Activated T-cell treated with anti-CD3 and anti-CD28 coated beads, Interleukin-2, amount 50 U/mL, for 4 hours (primary cell): ENCODE data around the gene OPTN. TPM values are rescaled to one million over a fixed set of nuclear protein-coding genes. Genes with fewer than 3 reads are reported as not detected.
"Not testable (repeated sequence)": the region's sequence is repeated elsewhere in the genome, so short reads cannot be mapped to it uniquely, and the experiment has no call there.

Experiments used
- ATAC-seq, 2 donors: fragments of 200-7000 bp; cut with Tn5 transposase; one replicate each; pipeline ENCODE4 v1.10.0; 2021
- DNase-seq: peaks from one replicate; pipeline ENCODE4 v3.0.0-alpha.2; 2020
- H3K27me3 Mint-ChIP-seq: one replicate; pipeline ENCODE4 v1.8.0; 2021; ENCODE audit warnings: low read depth, mixed read lengths
- H3K36me3 Mint-ChIP-seq: one replicate; pipeline ENCODE4 v1.8.0; 2022; ENCODE audit warnings: mixed read lengths; ENCODE audit not compliant: insufficient read depth
- H3K4me1 Mint-ChIP-seq: one replicate; pipeline ENCODE4 v1.8.0; 2021; ENCODE audit warnings: low read depth, mixed read lengths
- H3K4me3 Mint-ChIP-seq: one replicate; pipeline ENCODE4 v1.8.0; 2021; ENCODE audit warnings: mild to moderate bottlenecking, moderate library complexity, mixed read lengths
- H3K9me3 Mint-ChIP-seq: one replicate; pipeline ENCODE4 v1.8.0; 2021; ENCODE audit warnings: mixed read lengths
- total RNA-seq, 3 donors: library from RNA; stranded (reverse); gene quantifications; one replicate each; pipeline ENCODE4 v1.2.1, GENCODE V29; 2021

OPTN gene
- total RNA-seq, 3 donors from 2014 or later = 14.6 to 29.0 (median 16.2) TPM

DNA sequence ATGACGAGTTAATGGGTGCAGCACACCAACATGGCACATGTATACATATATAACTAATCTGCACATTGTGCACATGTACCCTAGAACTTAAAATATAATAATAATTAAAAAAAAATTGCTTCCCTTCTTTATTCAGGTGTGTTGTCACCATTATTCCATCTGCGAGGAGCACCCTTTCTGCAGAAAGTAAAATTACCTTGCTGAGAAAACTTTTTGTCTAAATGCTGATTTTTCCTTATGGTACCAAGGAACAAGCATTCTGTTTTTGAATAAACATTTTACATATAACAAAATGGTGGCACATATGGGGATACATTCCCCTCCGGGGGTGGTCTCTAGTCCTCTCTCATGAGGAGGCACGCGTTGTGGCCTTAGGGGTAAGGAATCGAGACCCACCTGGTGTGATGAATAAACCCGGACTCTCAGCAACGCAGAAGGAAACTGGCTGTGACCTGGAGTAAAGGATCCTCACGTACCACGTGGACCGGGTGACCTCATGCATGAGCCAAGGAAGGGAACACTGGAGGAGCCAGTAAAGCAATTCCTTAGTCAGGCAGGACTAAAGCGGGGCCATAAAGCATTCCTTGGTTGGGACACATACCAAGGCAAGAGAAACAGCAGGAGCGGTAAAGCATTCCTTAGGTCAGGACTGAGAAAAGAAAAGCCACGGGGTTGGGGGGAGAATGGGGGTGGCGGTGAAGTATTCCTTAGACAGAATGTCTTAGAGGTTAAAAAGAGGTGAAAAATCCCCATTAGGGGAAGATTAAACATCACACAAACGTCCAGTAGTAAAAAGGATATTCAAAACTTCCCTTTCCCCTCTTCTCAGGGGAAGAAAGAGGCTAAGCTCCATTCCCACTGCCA lies 20.8 kb upstream of the OPTN start:
- DNase-seq = no peak
- no peak for ATAC-seq
- no peak overlapping the region for H3K4me3 Mint-ChIP-seq
- no peaks in the 10 kb centered on the region for H3K4me1 Mint-ChIP-seq
- H3K9me3 Mint-ChIP-seq = peaks cover 33% of the 10 kb centered on the region
- H3K36me3 Mint-ChIP-seq = no peaks in the 10 kb centered on the region
- H3K27me3 Mint-ChIP-seq = peaks cover 19% of the 10 kb centered on the region

DNA sequence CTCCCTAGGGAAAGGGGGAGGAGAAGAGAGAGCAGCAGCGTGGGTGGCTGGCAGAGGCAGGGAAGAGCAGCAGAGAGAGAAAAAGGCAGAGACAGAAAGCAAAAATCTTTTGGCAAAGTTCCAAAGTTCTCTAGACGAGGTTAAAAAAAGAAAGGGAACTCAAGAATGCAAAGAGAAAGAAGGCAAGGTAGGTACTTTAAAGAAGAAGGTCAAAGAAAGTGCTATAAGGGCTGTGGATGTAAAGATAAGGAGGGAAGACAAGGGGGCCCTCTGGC lies 20.2 kb upstream of the OPTN start:
- Mint-ChIP-seq H3K4me1 (no peaks in the 10 kb centered on the region), H3K4me3 (no peak overlapping the region), H3K9me3 (peaks cover 36% of the 10 kb centered on the region), H3K27me3 (peaks cover 18% of the 10 kb centered on the region), H3K36me3 (no peaks in the 10 kb centered on the region)
- ATAC-seq = no peak
- no peak for DNase-seq

DNA sequence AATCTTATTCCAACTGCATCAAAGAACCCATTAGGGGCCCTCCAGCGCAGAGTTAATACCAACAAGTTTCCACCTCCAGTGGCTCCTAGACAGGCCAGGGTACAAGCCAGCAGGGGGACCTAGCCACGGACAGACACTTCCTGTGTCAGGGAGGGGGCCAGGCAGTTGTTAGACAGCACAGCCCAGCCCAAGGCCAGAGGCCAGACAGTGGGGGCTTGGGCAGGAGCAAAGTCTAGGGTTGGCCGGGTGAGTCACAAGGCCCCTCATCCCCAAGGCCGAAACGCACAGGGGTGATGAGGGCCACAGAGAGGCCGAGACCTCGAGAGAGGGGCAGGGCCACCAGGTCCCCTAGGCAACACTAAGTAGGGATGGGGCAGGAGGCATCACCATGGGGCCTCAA lies 19.3 kb upstream of the OPTN start:
- peaks cover 40% of the 10 kb centered on the region for H3K9me3 Mint-ChIP-seq
- DNase-seq = no peak
- no peak for ATAC-seq
- H3K36me3 Mint-ChIP-seq = no peaks in the 10 kb centered on the region
- H3K4me3 Mint-ChIP-seq = no peak overlapping the region
- no peaks in the 10 kb centered on the region for H3K4me1 Mint-ChIP-seq
- peaks cover 10% of the 10 kb centered on the region for H3K27me3 Mint-ChIP-seq

DNA sequence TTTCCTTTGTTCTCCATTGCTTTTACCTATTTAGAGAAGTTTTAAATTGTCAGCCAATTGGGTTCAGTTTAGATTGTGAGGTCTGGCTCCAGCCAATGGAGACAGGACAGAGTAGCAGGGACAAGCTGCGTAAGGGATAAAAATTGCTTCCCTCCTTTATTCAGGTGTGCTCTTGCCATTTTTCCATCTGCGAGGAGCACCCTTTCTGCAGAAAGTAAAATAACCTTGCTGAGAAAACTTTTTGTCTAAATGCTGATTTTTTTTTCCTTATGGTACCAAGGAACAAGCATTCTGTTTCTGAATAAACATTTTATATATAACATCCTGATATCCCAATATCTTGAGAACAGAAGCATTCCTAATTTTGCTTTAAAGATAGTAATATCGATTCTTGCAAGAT lies 16.3 kb upstream of the OPTN start:
- not testable (repeated sequence) for ATAC-seq, DNase-seq, H3K36me3 Mint-ChIP-seq, H3K4me1 Mint-ChIP-seq, H3K27me3 Mint-ChIP-seq, H3K4me3 Mint-ChIP-seq
- peaks cover 40% of the 10 kb centered on the region for H3K9me3 Mint-ChIP-seq

DNA sequence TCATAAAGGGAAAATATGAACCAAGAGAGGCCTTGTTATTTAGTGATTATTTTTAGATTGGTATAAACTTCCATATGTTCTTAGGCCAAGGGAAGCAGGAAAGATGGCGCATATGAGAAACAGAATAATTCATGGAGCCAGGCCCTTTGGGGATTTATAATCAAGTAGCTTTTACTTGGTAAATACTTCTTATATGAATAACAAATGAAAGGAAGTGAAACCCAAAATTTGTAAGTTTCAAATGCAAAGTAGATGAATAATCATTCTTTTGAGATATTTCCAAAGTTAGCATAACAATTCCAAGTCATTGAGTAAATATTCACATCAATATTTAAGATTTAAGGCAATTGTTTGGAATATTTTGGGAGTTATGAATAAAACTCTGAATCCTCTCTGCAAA lies 13.9 kb upstream of the OPTN start:
- ATAC-seq (no peak), DNase-seq (no peak)
- no peak overlapping the region for H3K4me3 Mint-ChIP-seq
- H3K9me3 Mint-ChIP-seq = peaks cover 27% of the 10 kb centered on the region
- H3K4me1 Mint-ChIP-seq = peaks cover 5% of the 10 kb centered on the region
- H3K36me3 Mint-ChIP-seq = no peaks in the 10 kb centered on the region
- peaks cover 8% of the 10 kb centered on the region for H3K27me3 Mint-ChIP-seq

DNA sequence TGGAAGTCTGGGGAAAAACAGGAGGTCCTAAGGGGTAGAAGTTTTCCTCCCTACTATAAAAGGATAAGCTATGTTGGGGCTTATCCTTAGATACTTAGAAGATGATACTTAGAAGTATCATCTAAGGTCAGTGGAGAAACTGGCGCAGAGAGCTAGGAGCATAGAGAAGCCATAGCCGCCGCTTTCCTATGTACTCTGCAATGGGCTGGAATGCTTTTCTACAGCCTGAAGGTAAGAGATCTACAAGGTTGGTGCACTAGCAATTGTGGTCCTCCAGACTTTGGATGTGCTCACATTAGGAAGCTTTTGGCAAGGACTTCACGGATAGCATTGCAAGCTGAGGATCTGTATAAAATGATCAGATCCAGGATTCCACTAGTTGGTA lies 12.4 kb upstream of the OPTN start:
- peaks cover 5% of the 10 kb centered on the region for H3K4me1 Mint-ChIP-seq
- DNase-seq (no peak), ATAC-seq (no peak)
- peaks cover 6% of the 10 kb centered on the region for H3K27me3 Mint-ChIP-seq
- H3K4me3 Mint-ChIP-seq = no peak overlapping the region
- H3K9me3 Mint-ChIP-seq = peaks cover 19% of the 10 kb centered on the region
- H3K36me3 Mint-ChIP-seq = no peaks in the 10 kb centered on the region

DNA sequence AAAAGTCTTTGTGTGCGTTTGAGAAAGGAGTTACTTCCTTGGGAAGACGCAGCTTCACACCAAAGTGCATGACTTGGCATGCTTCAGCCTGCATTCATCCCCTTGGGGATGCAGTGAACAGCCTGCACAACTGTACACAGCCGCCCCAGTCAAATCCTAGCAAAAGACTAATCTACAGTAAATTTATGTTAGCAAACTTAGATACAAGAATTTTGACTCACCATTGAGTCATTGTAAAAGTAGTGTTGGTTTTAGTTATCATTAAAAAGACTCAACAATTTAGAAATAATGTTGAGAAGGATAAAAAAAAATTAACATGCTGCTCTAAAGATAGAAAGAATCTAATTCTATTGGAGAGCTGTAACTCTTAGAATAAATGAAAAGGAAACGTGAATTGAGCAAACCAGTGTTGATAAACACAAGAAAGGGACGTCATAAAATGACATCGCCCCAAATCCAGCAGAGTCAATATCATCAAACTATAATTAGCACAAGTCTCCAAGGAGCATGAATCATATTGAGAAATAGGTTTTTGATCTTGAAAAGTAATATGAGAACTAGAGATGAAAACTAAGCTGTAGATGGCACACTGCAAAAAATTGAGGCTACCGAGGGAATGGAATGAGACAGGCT lies 11.9 kb upstream of the OPTN start:
- Mint-ChIP-seq H3K36me3 (no peaks in the 10 kb centered on the region), H3K9me3 (peaks cover 16% of the 10 kb centered on the region), H3K27me3 (peaks cover 6% of the 10 kb centered on the region), H3K4me1 (peaks cover 5% of the 10 kb centered on the region), H3K4me3 (no peak overlapping the region)
- no peak for DNase-seq
- peak; percentile 55 to 70 for ATAC-seq

DNA sequence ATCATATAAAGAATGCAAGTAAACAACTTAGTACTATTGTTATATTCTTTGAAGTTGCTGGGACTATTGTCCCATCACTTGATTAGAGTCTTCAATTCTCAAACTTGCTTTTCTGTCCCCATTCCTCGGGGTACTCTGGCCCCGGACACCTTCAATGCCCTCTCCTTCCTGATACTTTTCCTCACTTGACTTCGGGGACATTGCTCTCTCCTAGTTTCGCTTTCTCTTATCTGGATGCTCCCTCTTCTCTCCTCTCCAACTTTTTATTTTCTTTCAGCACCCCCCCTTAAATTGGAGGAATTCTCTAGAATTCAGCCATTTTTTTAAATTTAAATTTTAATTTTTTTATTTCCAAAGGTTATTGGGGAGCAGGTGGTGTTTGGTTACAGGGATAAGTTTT lies 10.6 kb upstream of the OPTN start:
- ATAC-seq = no peak
- no peak overlapping the region for H3K4me3 Mint-ChIP-seq
- peaks cover 11% of the 10 kb centered on the region for H3K9me3 Mint-ChIP-seq
- DNase-seq = no peak
- H3K4me1 Mint-ChIP-seq = peaks cover 5% of the 10 kb centered on the region
- H3K27me3 Mint-ChIP-seq = peaks cover 6% of the 10 kb centered on the region
- H3K36me3 Mint-ChIP-seq = no peaks in the 10 kb centered on the region

DNA sequence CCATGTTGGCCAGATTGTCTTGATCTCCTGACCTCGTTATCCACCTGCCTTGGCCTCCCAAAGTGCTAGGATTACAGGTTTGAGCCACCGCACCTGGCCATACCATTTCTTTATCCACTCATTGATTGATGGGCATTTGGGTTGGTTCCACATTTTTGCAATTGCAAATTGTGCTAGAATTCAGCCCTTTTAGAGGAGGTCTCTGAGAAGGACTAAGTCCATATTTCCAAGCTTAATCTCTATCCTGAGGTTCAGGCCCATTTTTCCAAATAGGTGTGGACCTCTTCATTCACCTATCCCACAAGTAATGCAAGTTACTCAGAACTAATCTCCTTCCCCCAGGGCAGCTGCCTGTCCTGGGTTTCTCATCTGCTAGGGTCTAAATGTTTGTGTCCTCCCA lies 9.7 kb upstream of the OPTN start:
- Mint-ChIP-seq H3K4me1 (peaks cover 5% of the 10 kb centered on the region), H3K27me3 (peaks cover 6% of the 10 kb centered on the region), H3K36me3 (no peaks in the 10 kb centered on the region), H3K4me3 (no peak overlapping the region), H3K9me3 (peaks cover 4% of the 10 kb centered on the region)
- ATAC-seq (no peak), DNase-seq (no peak)

DNA sequence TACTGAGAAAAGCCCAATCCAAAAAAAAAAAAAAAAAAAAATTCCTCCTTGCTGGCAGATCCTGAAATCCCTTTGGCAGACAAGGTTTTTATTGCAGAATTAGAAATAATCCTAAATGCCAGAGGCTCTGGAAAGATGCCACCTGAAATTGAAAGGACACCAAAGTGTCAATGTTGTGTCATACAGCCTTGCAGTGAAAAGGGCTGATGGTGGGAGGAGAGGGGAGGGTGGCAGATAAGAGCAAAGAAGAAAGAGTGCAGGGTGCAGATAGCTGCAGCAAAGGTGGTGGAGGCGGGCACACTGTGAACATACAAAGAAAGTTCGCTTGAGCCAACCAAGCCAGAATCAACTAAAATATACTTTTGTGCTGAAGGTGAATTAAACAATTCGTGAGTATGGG lies 8.2 kb upstream of the OPTN start:
- H3K9me3 Mint-ChIP-seq = peaks cover 4% of the 10 kb centered on the region
- ATAC-seq (no peak), DNase-seq (no peak)
- no peaks in the 10 kb centered on the region for H3K36me3 Mint-ChIP-seq
- H3K4me3 Mint-ChIP-seq = no peak overlapping the region
- H3K27me3 Mint-ChIP-seq = peaks cover 6% of the 10 kb centered on the region
- H3K4me1 Mint-ChIP-seq = peaks cover 5% of the 10 kb centered on the region

DNA sequence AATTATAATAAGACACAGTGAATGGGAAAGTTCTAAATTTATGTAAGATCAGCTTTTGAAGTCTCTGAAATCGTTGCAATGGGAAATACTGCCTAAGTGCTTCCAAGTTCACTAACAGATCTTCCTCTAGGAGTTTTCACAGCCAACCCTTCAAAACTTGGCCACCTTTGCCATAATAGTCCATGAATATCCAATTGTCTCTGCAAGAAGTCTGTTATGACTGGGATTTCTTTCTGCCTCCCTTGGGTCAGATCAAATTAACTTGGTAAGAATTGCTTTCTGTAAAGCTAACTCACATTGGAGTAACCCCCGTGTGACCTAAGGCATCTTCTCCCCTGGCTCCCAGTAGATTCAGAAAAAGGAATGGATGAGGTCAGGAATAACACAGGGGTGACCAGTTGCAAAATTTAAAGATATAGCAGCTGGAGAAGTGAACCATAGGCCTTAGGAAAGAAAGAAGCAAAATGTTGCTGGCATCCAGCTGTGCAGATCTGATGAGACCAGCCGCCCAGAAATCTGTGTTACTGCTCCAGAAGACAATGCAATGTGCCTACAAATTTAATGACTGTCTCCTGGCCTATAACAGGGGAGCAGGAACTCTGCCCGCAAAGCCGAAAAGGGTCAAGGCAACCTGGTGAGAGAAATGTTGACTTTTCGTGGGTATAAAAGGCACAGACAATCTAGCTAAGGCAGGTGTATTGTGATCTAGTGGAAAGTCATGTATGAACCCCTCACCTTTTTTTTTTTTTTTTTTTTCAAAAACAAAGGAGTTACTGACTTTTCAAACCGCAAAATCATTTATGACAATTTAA lies 7.5 kb upstream of the OPTN start:
- Mint-ChIP-seq H3K4me1 (peaks cover 10% of the 10 kb centered on the region), H3K27me3 (peaks cover 4% of the 10 kb centered on the region), H3K9me3 (peaks cover 4% of the 10 kb centered on the region), H3K4me3 (no peak overlapping the region), H3K36me3 (no peaks in the 10 kb centered on the region)
- DNase-seq (no peak), ATAC-seq (no peak)

DNA sequence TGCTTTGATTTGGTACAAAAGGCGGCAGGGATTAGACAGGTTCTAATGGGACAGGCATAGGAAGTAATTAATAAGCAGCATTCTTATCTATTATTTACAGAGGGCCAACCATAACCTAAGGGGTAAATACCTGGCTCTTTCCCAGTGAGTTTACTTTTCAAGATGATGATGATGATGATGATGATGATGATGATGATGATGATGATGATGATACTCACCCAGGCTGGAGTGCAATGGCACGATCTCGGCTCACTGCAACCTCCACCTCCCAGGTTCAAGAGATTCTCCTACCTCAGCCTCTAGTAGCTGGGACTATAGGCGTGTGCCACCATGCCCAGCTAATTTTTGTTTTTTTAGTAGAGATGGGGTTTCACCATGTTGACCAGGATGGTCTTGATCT lies 5.9 kb upstream of the OPTN start:
- not testable (repeated sequence) for H3K4me3 Mint-ChIP-seq, H3K4me1 Mint-ChIP-seq, H3K27me3 Mint-ChIP-seq, H3K36me3 Mint-ChIP-seq, H3K9me3 Mint-ChIP-seq, DNase-seq, ATAC-seq

DNA sequence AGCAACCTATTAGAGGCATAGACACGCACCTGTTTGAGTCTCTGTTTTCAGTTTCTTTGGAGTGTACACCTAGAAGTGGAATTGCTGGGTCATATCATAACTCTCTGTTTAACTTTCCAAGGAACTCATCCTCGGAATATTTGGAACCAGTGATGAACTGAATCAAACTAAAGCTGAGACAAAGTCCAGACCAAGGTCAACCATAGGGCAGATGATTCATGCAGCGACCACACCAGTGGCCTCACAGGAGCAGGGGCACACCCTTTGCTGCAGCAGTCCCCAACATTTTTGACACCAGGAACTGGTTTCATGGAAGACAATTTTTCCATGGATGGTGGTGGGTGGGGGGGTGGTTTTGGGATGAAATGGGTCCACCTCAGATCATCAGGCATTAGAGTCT lies 4.9 kb upstream of the OPTN start:
- Mint-ChIP-seq H3K9me3 (peaks cover 4% of the 10 kb centered on the region), H3K36me3 (no peaks in the 10 kb centered on the region), H3K4me1 (peaks cover 13% of the 10 kb centered on the region), H3K4me3 (no peak overlapping the region), H3K27me3 (peaks cover 4% of the 10 kb centered on the region)
- no peak for DNase-seq
- ATAC-seq = no peak

DNA sequence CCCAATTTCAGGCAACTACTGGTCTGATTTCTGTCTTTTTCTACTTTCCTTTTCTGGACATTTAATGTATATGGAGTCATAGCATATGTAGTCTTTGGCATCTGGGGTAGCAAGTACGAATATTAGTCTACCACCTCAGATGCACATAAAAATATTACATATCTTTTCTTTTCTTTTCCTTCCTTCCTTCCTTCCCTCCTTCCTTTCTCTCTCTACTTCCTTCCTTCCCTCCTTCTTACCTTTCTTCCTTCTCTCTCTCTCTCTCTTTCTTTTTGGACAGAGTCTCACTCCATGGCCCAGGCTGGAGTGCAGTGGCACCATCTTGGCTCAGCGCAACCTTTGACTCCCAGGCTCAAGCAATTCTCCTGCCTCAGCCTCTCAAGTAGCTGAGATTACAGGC lies 4.0 kb upstream of the OPTN start:
- ATAC-seq (no peak), DNase-seq (no peak)
- Mint-ChIP-seq H3K9me3 (peaks cover 4% of the 10 kb centered on the region), H3K27me3 (no peaks in the 10 kb centered on the region), H3K4me3 (no peak overlapping the region), H3K4me1 (peaks cover 18% of the 10 kb centered on the region), H3K36me3 (no peaks in the 10 kb centered on the region)
